Neural cell (in vitro differentiated cells): ENCODE results near the gene DEDD. TPM values are rescaled to one million over a fixed set of nuclear protein-coding genes. Genes with fewer than 3 reads are reported as not detected.

ENCODE experiments used
- H2AFZ ChIP-seq: fragments of 200-600, 300-800 bp; sonication (generic), shearing (Covaris generic); 2 replicates; pipeline ENCODE4 v1.6.0; 2014; ENCODE audit warnings: low read depth, mild to moderate bottlenecking, antibody characterized with exemption, low read length, moderate library complexity
- H3F3A ChIP-seq: fragments of 200-600 bp; shearing (Covaris generic); 2 replicates; pipeline ENCODE4 v1.6.1; 2016; ENCODE audit warnings: mild to moderate bottlenecking, moderate library complexity, mixed read lengths, antibody characterized with exemption, low read length; ENCODE audit not compliant: insufficient read depth, poor library complexity, severe bottlenecking
- H3K27ac ChIP-seq: fragments of 200-600, 300-800 bp; sonication (generic), shearing (Covaris generic); 2 replicates; pipeline ENCODE4 v1.5.1; 2014; ENCODE audit warnings: mild to moderate bottlenecking, low read length, moderate library complexity
- H3K27me3 ChIP-seq: fragments of 300-800, 200-600 bp; sonication (generic), shearing (Covaris generic); 2 replicates; pipeline ENCODE4 v1.6.0; 2014; ENCODE audit warnings: mild to moderate bottlenecking, low read depth, low read length, moderate library complexity; ENCODE audit not compliant: insufficient read depth
- H3K36me3 ChIP-seq: fragments of 300-800, 200-600 bp; sonication (generic), shearing (Covaris generic); 2 replicates; pipeline ENCODE4 v1.5.1; 2014; ENCODE audit warnings: mild to moderate bottlenecking, antibody characterized with exemption, low read length, moderate library complexity; ENCODE audit not compliant: insufficient read depth
- H3K4me2 ChIP-seq: fragments of 300-800, 200-600 bp; sonication (generic), shearing (Covaris generic); 2 replicates; pipeline ENCODE4 v1.6.0; 2014; ENCODE audit warnings: mild to moderate bottlenecking, low read length
- H3K4me3 ChIP-seq: fragments of 300-800, 200-600 bp; sonication (generic), shearing (Covaris generic); 2 replicates; pipeline ENCODE4 v1.5.1; 2014; ENCODE audit warnings: mild to moderate bottlenecking, low read length, moderate library complexity
- H3K79me2 ChIP-seq: fragments of 200-600 bp; shearing (Covaris generic); replicated peaks from 2 replicates; pipeline ENCODE4 v1.6.0; 2014; ENCODE audit warnings: mild to moderate bottlenecking, low read length, moderate library complexity; ENCODE audit not compliant: insufficient read depth
- H3K9ac ChIP-seq: fragments of 300-800, 200-600 bp; sonication (generic), shearing (Covaris generic); 2 replicates; pipeline ENCODE4 v1.6.1; 2016; ENCODE audit warnings: mild to moderate bottlenecking, low read length, mixed read lengths
- H3K9me2 ChIP-seq: fragments of 200-600 bp; shearing (Covaris generic); 2 replicates; pipeline ENCODE4 v1.6.1; 2016; ENCODE audit warnings: mild to moderate bottlenecking, low read length, mixed read lengths; ENCODE audit not compliant: insufficient read depth
- H3K9me3 ChIP-seq: fragments of 200-600, 300-800 bp; sonication (generic), shearing (Covaris generic); 2 replicates; pipeline ENCODE4 v1.6.1; 2016; ENCODE audit warnings: mild to moderate bottlenecking, mixed run types, low read length, moderate library complexity, mixed read lengths
- H4K20me1 ChIP-seq: fragments of 200-600 bp; shearing (Covaris generic); 2 replicates; pipeline ENCODE4 v1.6.1; 2016; ENCODE audit warnings: mild to moderate bottlenecking, mixed run types; ENCODE audit not compliant: insufficient read depth
- EP300 ChIP-seq: fragments of 450-650 bp; conservative IDR thresholded peaks from 2 replicates; pipeline ENCODE4 v1.6.1; 2014; ENCODE audit warnings: antibody characterized with exemption, mild to moderate bottlenecking, moderate library complexity; ENCODE audit not compliant: poor library complexity, severe bottlenecking
- EZH2 ChIP-seq: fragments of 200-600, 300-800 bp; shearing (Covaris generic), sonication (generic); IDR thresholded peaks from 2 replicates; pipeline ENCODE4 v1.6.1; 2014; ENCODE audit warnings: antibody characterized with exemption, low read length, borderline replicate concordance, mild to moderate bottlenecking; ENCODE audit not compliant: insufficient read depth, poor library complexity, severe bottlenecking
- MXI1 ChIP-seq: fragments of 450-650 bp; conservative IDR thresholded peaks from 2 replicates; pipeline ENCODE4 v1.6.1; 2014; ENCODE audit warnings: antibody characterized with exemption, mild to moderate bottlenecking; ENCODE audit not compliant: poor library complexity, severe bottlenecking
- POLR2AphosphoS5 ChIP-seq: IDR thresholded peaks from 2 replicates; pipeline ENCODE4 v1.6.1; 2012
- RAD21 ChIP-seq: fragments of 450-650 bp; conservative IDR thresholded peaks from 2 replicates; pipeline ENCODE4 v1.6.1; 2014; ENCODE audit warnings: antibody characterized with exemption, mild to moderate bottlenecking, moderate library complexity
- SMC3 ChIP-seq: fragments of 450-650 bp; conservative IDR thresholded peaks from 2 replicates; pipeline ENCODE4 v1.6.1; 2014; ENCODE audit warnings: antibody characterized with exemption, mild to moderate bottlenecking, moderate library complexity; ENCODE audit not compliant: poor library complexity
- TAF1 ChIP-seq: IDR thresholded peaks from 2 replicates; pipeline ENCODE4 v1.6.1; 2012; ENCODE audit warnings: low read depth
- polyA plus RNA-seq: library from polyadenylated mRNA; depleted of rRNA; stranded (reverse); fragments of >200 nt; gene quantifications from 2 replicates; pipeline ENCODE4 v1.2.3, GENCODE V29; 2014
- TF ChIP-seq, protein P1 (sequence below): fragments of 450-650 bp; IDR thresholded peaks from 2 replicates; pipeline ENCODE4 v1.5.1; 2014; ENCODE audit warnings: antibody characterized with exemption, mild to moderate bottlenecking, moderate library complexity; ENCODE audit not compliant: poor library complexity, severe bottlenecking
- TF ChIP-seq, protein P2 (sequence below): IDR thresholded peaks from 2 replicates; pipeline ENCODE4 v1.6.1; 2012; ENCODE audit warnings: borderline replicate concordance

Gene DEDD
- polyA plus RNA-seq, 1 donor from 2014 or later = 29.6 TPM

GRCh38 chr1:161166669-161167548 lies 34.4 kb upstream of the DEDD start:
- H3K79me2 ChIP-seq = no peaks in the 10 kb centered on the region
- H3F3A ChIP-seq = no peaks in the 10 kb centered on the region
- no peaks in the 10 kb centered on the region for H4K20me1 ChIP-seq
- peak overlapping the region; percentile 84 for H3K27ac ChIP-seq
- TF ChIP-seq SMC3 = no peak
- no peaks in the 10 kb centered on the region for H3K9me3 ChIP-seq
- peak overlapping the region; percentile 79 for H3K9ac ChIP-seq
- no peaks in the 10 kb centered on the region for H3K27me3 ChIP-seq
- H3K9me2 ChIP-seq = no peaks in the 10 kb centered on the region
- H2AFZ ChIP-seq = peak overlapping the region; percentile 67
- peak overlapping the region; percentile 82 for H3K4me2 ChIP-seq
- no peaks in the 10 kb centered on the region for H3K36me3 ChIP-seq
- peak overlapping the region; percentile 96 for H3K4me3 ChIP-seq

GRCh38 chr1:161165742-161166668 lies 33.5 kb upstream of the DEDD start, which contains the start of gene PPOX:
TSS of gene PPOX (plus strand) at chr1:161166426. CDS start at chr1:161166848, 422 bp downstream.
- Histone ChIP-seq H3K4me3 (peak within 1 kb of the TSS; percentile 96), H3K36me3 (no peaks in the 10 kb centered on the region), H3K27ac (peak within 1 kb of the TSS; percentile 84), H4K20me1 (no peaks in the 10 kb centered on the region), H3K27me3 (no peaks in the 10 kb centered on the region), H3K79me2 (no peaks in the 10 kb centered on the region), H3K9ac (peak within 1 kb of the TSS; percentile 79), H3K4me2 (peak within 1 kb of the TSS; percentile 82), H3F3A (no peaks in the 10 kb centered on the region), H3K9me2 (no peaks in the 10 kb centered on the region), H3K9me3 (no peaks in the 10 kb centered on the region), H2AFZ (peak within 1 kb of the TSS; percentile 67)
- peak; percentile 77 for TF ChIP-seq MXI1
- TF ChIP-seq POLR2AphosphoS5 = peak; percentile 61
- TF ChIP-seq TAF1 = no peak
- TF ChIP-seq EP300 = peak; percentile 58
- TF ChIP-seq SMC3 = peak; percentile 55
- peak; percentile 46 for TF ChIP-seq RAD21
- TF ChIP-seq EZH2 = no peak
- TF ChIP-seq, protein P1, sequence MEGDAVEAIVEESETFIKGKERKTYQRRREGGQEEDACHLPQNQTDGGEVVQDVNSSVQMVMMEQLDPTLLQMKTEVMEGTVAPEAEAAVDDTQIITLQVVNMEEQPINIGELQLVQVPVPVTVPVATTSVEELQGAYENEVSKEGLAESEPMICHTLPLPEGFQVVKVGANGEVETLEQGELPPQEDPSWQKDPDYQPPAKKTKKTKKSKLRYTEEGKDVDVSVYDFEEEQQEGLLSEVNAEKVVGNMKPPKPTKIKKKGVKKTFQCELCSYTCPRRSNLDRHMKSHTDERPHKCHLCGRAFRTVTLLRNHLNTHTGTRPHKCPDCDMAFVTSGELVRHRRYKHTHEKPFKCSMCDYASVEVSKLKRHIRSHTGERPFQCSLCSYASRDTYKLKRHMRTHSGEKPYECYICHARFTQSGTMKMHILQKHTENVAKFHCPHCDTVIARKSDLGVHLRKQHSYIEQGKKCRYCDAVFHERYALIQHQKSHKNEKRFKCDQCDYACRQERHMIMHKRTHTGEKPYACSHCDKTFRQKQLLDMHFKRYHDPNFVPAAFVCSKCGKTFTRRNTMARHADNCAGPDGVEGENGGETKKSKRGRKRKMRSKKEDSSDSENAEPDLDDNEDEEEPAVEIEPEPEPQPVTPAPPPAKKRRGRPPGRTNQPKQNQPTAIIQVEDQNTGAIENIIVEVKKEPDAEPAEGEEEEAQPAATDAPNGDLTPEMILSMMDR = peak; percentile 70
- TF ChIP-seq, protein P2, sequence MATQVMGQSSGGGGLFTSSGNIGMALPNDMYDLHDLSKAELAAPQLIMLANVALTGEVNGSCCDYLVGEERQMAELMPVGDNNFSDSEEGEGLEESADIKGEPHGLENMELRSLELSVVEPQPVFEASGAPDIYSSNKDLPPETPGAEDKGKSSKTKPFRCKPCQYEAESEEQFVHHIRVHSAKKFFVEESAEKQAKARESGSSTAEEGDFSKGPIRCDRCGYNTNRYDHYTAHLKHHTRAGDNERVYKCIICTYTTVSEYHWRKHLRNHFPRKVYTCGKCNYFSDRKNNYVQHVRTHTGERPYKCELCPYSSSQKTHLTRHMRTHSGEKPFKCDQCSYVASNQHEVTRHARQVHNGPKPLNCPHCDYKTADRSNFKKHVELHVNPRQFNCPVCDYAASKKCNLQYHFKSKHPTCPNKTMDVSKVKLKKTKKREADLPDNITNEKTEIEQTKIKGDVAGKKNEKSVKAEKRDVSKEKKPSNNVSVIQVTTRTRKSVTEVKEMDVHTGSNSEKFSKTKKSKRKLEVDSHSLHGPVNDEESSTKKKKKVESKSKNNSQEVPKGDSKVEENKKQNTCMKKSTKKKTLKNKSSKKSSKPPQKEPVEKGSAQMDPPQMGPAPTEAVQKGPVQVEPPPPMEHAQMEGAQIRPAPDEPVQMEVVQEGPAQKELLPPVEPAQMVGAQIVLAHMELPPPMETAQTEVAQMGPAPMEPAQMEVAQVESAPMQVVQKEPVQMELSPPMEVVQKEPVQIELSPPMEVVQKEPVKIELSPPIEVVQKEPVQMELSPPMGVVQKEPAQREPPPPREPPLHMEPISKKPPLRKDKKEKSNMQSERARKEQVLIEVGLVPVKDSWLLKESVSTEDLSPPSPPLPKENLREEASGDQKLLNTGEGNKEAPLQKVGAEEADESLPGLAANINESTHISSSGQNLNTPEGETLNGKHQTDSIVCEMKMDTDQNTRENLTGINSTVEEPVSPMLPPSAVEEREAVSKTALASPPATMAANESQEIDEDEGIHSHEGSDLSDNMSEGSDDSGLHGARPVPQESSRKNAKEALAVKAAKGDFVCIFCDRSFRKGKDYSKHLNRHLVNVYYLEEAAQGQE = peak; percentile 58
